HG03469 (cell line): ENCODE data around the gene NID2.

Experiments
- ATAC-seq: cut with Tn5 transposase; IDR thresholded peaks from one replicate; pipeline ENCODE4 v1.9.1; 2021; ENCODE audit warnings: mild to moderate bottlenecking, moderate library complexity, moderate number of reproducible peaks; ENCODE audit not compliant: unreplicated experiment

Gene NID2

DNA sequence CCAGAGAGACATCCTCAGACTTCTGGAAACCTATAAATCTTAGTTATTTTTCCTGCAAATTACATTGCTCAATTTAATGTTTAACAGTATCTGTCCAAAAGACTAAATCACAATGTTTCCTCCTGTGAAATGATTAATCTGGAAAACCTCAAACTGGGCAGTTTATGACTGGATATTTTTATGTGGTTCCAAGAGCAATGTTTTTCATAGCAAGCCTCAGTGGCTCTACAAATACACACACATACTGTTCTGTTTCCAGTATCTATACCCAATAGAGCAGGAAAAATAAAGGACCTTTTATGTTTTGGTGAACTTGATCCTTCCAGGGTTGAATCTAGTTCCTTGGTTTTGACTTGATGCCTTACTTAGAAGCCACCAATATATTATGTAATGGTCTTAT, 9.2 kb downstream of the NID2 start:
- no peak for ATAC-seq

DNA sequence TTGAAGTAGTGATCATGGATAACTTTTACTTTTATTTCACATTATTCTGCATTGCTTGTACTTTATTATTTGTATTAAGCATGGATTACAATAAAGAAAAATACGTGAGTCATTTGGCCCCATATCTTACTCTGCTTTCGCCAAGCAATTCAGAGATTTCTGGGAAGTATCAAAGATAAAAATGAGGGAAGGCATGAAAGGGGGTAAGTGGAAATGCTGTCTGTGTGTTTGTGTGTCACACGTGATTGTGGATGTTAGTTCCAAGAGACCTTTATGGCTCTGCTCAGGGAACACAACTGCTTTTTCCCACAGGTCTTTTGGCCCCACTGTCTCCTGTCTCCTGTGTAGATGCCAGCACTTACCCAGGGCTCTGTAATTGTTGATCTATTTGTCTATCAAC, 10.5 kb downstream of the NID2 start:
- ATAC-seq = no peak

DNA sequence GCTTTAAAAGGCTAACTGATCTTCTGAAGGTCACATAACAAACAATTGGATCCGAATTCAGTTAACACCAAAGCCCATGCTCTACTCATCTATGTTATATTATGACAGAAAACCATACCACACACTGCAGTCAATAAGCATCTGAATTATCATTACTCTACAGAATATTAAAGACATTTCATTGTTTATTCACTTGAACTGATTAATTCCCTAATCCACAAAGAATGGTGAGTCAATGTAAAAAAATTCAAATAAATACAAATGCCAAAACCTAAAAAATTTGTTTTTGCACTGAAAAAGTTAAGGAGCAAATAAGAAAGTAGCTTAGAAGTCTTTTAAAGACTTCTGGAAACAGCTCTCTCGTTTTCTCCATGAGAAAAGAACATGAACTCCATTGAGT, 13.7 kb downstream of the NID2 start:
- ATAC-seq = no peak

GRCh38 chr14:52054678-52055077, 14.2 kb downstream of the NID2 start:
- no peak for ATAC-seq

DNA sequence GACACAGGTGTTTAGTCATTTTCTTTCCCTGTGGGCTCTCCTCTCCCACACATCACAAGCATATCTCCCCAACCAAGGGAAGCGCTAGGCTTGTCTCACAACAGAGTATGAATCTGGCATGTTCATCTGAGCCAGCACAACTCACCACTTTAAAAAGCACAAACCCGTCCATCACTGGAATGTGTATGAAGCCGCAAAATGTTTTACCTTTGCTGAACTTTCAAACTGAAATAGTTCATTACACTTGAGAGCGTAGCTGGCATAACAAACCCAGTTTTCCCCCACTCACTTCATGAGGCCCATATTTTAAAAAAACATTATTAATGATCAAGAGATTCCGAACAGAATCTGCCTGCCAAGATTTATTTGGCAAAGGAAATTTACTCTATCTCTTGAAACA, 15.8 kb downstream of the NID2 start:
- no peak for ATAC-seq

- ATAC-seq = no peak
Observed at GRCh38 chr14:52052288-52052943, 16.4 kb downstream of the NID2 start.

GRCh38 chr14:52051871-52052270, 17.0 kb downstream of the NID2 start:
- ATAC-seq = no peak

GRCh38 chr14:52051251-52051650, 17.6 kb downstream of the NID2 start:
- no peak for ATAC-seq

DNA sequence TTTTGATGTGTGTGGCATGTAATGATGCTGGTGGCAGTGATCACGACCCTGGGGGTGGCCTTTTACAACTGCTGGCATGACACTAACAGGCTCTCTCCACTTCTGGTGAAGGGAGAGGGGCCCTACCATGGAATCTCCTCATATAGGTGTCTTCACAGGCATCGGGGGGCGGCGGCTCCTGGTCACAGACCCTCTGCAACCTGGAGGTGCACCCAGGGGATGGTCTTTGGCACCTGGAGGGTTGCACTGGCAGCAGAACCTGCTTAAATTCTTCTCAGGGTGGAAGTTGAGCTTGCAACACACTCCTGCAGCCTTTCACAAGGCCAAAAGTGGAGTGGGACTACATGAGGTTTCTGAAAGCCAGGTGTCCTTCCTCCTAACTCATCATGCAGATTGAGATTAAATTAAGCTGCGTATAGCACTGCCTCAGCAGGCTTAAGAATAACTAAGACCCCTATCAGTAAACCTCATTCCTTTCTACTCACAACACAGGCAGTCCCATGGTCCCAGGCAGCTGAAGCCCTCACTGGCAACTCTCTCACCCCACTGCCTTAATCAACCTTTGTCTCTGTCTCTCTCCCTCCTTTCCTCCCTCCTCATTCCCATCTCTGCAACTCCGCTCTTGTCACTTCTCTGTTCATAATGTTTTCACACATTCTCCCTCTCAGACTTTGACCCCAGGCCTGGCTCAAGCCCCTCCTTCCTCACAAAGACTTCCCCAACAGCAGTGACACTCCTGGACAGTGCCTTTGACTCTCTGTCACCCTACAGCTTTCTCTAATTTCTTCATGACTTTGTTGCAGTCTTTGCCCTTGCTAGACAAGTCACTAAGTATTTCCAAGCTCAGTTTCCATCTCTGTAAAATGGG, 18.9 kb downstream of the NID2 start:
- ATAC-seq = no peak

- ATAC-seq = no peak
Observed at GRCh38 chr14:52049271-52049670, 19.6 kb downstream of the NID2 start.

DNA sequence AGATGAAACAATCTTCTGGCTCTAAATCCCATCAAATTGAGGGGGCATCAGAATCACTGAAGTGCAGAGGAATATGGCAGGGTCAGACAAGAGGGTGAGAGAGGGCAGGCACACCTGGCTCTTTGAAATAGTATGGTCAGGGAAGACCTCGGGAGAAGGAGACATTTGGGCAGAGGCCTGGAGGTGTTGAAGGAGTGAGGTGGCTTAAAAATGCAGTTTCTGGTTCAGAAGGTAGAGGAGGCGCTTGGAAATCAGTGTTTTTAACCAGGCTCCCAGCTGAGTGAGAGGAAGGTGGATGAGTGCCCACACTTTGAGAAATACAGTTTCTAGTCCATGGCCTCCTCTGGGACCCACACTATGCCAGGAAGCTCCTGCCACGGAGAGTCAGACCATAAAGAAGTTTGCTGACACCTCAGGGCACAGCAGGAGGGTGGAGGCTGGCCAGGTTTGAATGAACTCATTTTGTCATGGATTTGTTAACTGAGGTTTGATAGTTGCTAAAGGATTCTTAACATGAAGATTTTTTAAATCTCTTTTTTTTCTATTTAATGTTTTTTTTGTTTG, 20.1 kb downstream of the NID2 start:
- no peak for ATAC-seq

DNA sequence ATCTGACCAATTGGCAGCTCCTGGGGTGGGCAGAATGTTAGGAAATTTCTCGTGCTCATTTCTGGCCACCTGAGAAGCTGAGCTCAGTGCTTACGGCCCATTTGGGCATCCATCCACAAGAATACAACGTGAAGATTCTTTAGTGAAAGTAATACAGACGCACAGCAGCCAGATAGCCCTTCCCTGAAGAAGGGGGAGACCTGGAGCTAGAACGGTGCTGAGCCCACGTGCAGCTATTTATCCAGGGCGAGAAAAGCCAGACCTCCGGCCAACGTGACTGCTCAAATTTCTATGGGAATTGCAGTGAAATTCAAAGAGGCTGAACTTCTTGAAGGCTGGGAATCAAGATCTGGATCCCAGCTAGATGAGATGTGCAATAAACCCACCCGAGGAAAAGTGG, 20.7 kb downstream of the NID2 start:
- no peak for ATAC-seq

GRCh38 chr14:52046376-52046917, 22.4 kb downstream of the NID2 start:
- ATAC-seq = no peak

- ATAC-seq = no peak
Observed at GRCh38 chr14:52044791-52045522, 23.9 kb downstream of the NID2 start.

DNA sequence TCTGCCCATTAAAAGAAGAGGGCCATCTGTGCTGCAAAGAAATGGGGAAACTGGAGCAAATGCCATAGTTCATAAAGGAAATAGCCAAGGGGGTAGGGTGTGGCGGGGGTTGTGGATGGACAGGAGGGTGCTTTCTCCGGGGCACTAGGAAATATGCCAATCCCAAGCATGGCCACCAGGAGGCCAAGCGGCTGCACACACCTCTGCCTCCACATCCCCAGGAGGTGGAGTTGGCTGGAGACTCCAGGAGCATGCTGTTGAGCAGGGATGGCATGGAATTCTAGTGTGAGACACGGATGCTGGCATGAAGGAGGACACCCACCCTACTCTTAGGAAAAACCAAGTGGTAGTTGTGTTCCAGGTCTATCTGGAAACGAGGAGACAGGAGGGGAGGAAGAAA, 25.2 kb downstream of the NID2 start:
- ATAC-seq = no peak

- no peak for ATAC-seq
Observed at GRCh38 chr14:52042371-52043289, 26.2 kb downstream of the NID2 start.

GRCh38 chr14:52040598-52040997, 28.3 kb downstream of the NID2 start:
- ATAC-seq = no peak

- no peak for ATAC-seq
Observed at GRCh38 chr14:52039124-52039815, 29.6 kb downstream of the NID2 start.

- ATAC-seq = no peak
Observed at GRCh38 chr14:52033101-52033642, 35.7 kb downstream of the NID2 start.
